HG02798 (cell line): ENCODE measurements around the gene CEP112.
"Not testable (repeated sequence)": the region's sequence is repeated elsewhere in the genome, so short reads cannot be mapped to it uniquely, and the experiment has no call there.

Source experiments
- ATAC-seq: cut with Tn5 transposase; IDR thresholded peaks from one replicate; pipeline ENCODE4 v1.9.1; 2021; ENCODE audit warnings: mild to moderate bottlenecking; ENCODE audit not compliant: unreplicated experiment, poor library complexity

CEP112 gene

GRCh38 chr17:66165537-66166123, 26.3 kb downstream of the CEP112 start:
- ATAC-seq, result no peak

- ATAC-seq, result not testable (repeated sequence)
These were observed 36.9 kb downstream of the CEP112 start for GRCh38 chr17:66155055-66155454.

GRCh38 chr17:66152756-66153155, 39.2 kb downstream of the CEP112 start:
- no peak for ATAC-seq

GRCh38 chr17:66150708-66151107, 41.2 kb downstream of the CEP112 start:
- ATAC-seq, result no peak

- ATAC-seq, result no peak
These were observed 42.4 kb downstream of the CEP112 start for GRCh38 chr17:66149562-66149961.

GRCh38 chr17:66146394-66146793, 45.5 kb downstream of the CEP112 start:
- ATAC-seq, result no peak

GRCh38 chr17:66143657-66144282, 48.2 kb downstream of the CEP112 start:
- no peak for ATAC-seq

- no peak for ATAC-seq
These were observed 49.5 kb downstream of the CEP112 start for GRCh38 chr17:66142428-66142827.

GRCh38 chr17:66138120-66138519, 53.8 kb downstream of the CEP112 start:
- ATAC-seq, result no peak

GRCh38 chr17:66135896-66136295, 56.0 kb downstream of the CEP112 start:
- no peak for ATAC-seq

- no peak for ATAC-seq
These were observed 56.7 kb downstream of the CEP112 start for GRCh38 chr17:66135219-66135618.

- ATAC-seq, result no peak
These were observed 62.2 kb downstream of the CEP112 start for GRCh38 chr17:66129759-66130158.

GRCh38 chr17:66126231-66126630, 65.7 kb downstream of the CEP112 start:
- ATAC-seq, result no peak

GRCh38 chr17:66123163-66123562, 68.8 kb downstream of the CEP112 start:
- no peak for ATAC-seq

- no peak for ATAC-seq
These were observed 76.7 kb downstream of the CEP112 start for GRCh38 chr17:66115246-66115645.

GRCh38 chr17:66114609-66115008, 77.3 kb downstream of the CEP112 start:
- no peak for ATAC-seq

GRCh38 chr17:66107731-66108130, 84.2 kb downstream of the CEP112 start:
- ATAC-seq, result no peak

- ATAC-seq, result no peak
These were observed 93.9 kb downstream of the CEP112 start for GRCh38 chr17:66098040-66098439.

GRCh38 chr17:66094727-66095126, 97.2 kb downstream of the CEP112 start:
- ATAC-seq, result no peak

GRCh38 chr17:66091445-66092080, 100.4 kb downstream of the CEP112 start:
- no peak for ATAC-seq

GRCh38 chr17:66089764-66090163, 102.2 kb downstream of the CEP112 start:
- ATAC-seq, result no peak

GRCh38 chr17:66088173-66088572, 103.8 kb downstream of the CEP112 start:
- ATAC-seq, result no peak
